Right lobe of liver (tissue), 4 donors: ENCODE measurements around the gene LCN1.

ENCODE experiments used
- POLR2A ChIP-seq: fragments of 450-650 bp; IDR thresholded peaks from one replicate; pipeline ENCODE4 v1.6.1; 2017; ENCODE audit warnings: antibody characterized with exemption, mild to moderate bottlenecking
- TF ChIP-seq, protein P1 (sequence below), 4 donors: fragments of 200-600 bp in 3 of 4; fragments of 450-650 bp in 1 of 4; IDR thresholded peaks; one replicate each; pipeline versions ENCODE4 v1.5.1 to v1.8.0; 2016 to 2022; ENCODE audit warnings: antibody characterized with exemption in 4 of 4, mild to moderate bottlenecking in 2 of 4
- donor health status: DM: no; HTN: no; CAD: no.
- donor health status: DM: no; HTN: no; CAD: no.
- donor health status: DM: no; HTN: yes; CAD: no.

DNA sequence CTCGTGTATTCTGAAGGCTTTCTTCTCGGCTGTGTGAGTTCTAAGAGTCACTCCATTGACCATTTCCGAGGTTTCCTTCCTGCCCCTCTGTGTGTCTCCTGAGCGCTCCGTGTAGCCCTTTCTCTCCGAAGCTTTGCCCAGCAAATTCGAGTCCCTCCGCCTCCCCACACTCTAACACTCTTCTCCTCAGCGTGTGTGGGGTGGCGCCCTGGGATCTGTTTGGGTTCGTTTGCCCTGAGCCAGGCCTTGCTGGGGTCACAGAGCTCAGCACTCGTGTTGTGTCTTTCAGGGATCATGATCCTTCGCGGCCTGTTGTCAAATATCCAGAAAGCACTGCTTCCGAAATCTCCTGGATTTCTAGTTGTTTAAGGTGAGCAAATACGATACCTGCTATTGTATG lies 34.7 kb downstream of the LCN1 start:
- TF ChIP-seq, protein P1, sequence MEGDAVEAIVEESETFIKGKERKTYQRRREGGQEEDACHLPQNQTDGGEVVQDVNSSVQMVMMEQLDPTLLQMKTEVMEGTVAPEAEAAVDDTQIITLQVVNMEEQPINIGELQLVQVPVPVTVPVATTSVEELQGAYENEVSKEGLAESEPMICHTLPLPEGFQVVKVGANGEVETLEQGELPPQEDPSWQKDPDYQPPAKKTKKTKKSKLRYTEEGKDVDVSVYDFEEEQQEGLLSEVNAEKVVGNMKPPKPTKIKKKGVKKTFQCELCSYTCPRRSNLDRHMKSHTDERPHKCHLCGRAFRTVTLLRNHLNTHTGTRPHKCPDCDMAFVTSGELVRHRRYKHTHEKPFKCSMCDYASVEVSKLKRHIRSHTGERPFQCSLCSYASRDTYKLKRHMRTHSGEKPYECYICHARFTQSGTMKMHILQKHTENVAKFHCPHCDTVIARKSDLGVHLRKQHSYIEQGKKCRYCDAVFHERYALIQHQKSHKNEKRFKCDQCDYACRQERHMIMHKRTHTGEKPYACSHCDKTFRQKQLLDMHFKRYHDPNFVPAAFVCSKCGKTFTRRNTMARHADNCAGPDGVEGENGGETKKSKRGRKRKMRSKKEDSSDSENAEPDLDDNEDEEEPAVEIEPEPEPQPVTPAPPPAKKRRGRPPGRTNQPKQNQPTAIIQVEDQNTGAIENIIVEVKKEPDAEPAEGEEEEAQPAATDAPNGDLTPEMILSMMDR (IDR thresholded peaks at IDR 0.05), result no peak
- no peak for TF ChIP-seq POLR2A
